HCT116 (cell line): Measurements from ENCODE around the gene ENTPD8.

Experiments used
- ATF3 ChIP-seq: IDR thresholded peaks from 2 replicates; pipeline ENCODE4 v1.6.1; 2012
- CTCF ChIP-seq, 3 experiments: fragments of 200-600 bp in 1 of 3; sonication (generic) in 1 of 3; IDR thresholded peaks in 2 of 3; conservative IDR thresholded peaks in 1 of 3; 2 replicates each; pipeline ENCODE4 v1.5.1; 2012 to 2017; ENCODE audit warnings: low read depth in 2 of 3, low read length in 2 of 3, antibody characterized with exemption in 1 of 3, borderline replicate concordance in 1 of 3, control low read depth in 1 of 3, mild to moderate bottlenecking in 1 of 3, mixed read lengths in 1 of 3, mixed run types in 1 of 3, moderate library complexity in 1 of 3; ENCODE audit not compliant: insufficient read depth in 1 of 3
- EGR1 ChIP-seq: IDR thresholded peaks from 2 replicates; pipeline ENCODE4 v1.6.1; 2012; ENCODE audit warnings: low read depth
- ELF1 ChIP-seq: IDR thresholded peaks from 2 replicates; pipeline ENCODE4 v1.6.1; 2012; ENCODE audit warnings: low read depth, borderline replicate concordance
- EZH2 ChIP-seq: fragments of 200-600 bp; sonication (generic); IDR thresholded peaks from 2 replicates; pipeline ENCODE4 v1.6.1; 2017; ENCODE audit warnings: antibody characterized with exemption, mixed run types
- EZH2phosphoT487 ChIP-seq: fragments of 200-600 bp; IDR thresholded peaks from 2 replicates; pipeline ENCODE4 v1.6.1; 2018; ENCODE audit warnings: antibody characterized with exemption, borderline replicate concordance
- POLR2A ChIP-seq: IDR thresholded peaks from 2 replicates; pipeline ENCODE4 v1.7.0; 2011; ENCODE audit warnings: borderline replicate concordance; ENCODE audit not compliant: insufficient read depth, insufficient read length; ENCODE audit errors: extremely low read depth
- POLR2AphosphoS5 ChIP-seq: IDR thresholded peaks from 2 replicates; pipeline ENCODE4 v1.6.1; 2011; ENCODE audit warnings: mild to moderate bottlenecking, low read depth, low read length, moderate library complexity
- YY1 ChIP-seq: IDR thresholded peaks from 2 replicates; pipeline ENCODE4 v1.6.1; 2011; ENCODE audit warnings: low read length, low read depth, moderate library complexity, mild to moderate bottlenecking; ENCODE audit not compliant: insufficient replicate concordance; ENCODE audit errors: extremely low read depth

- TF ChIP-seq EZH2 (no peak), CTCF (IDR thresholded peaks at IDR 0.05 in 2 of 3, conservative IDR thresholded peaks at IDR 0.05 in 1 of 3; ENCODE audit: borderline replicate concordance in 1 of 3, insufficient read depth in 1 of 3, low read depth in 2 of 3, low read length in 2 of 3) (no peak), ELF1 (no peak), YY1 (no peak), POLR2AphosphoS5 (no peak), EGR1 (no peak), ATF3 (no peak), POLR2A (no peak), EZH2phosphoT487 (no peak)
Measured at GRCh38 chr9:137459601-137460362, 18.6 kb upstream of the ENTPD8 start.
